ENCODE data around the gene DUSP1.
"Not testable (repeated sequence)": the region's sequence is repeated elsewhere in the genome, so short reads cannot be mapped to it uniquely, and the experiment has no call there.

The DUSP1 gene

DNA sequence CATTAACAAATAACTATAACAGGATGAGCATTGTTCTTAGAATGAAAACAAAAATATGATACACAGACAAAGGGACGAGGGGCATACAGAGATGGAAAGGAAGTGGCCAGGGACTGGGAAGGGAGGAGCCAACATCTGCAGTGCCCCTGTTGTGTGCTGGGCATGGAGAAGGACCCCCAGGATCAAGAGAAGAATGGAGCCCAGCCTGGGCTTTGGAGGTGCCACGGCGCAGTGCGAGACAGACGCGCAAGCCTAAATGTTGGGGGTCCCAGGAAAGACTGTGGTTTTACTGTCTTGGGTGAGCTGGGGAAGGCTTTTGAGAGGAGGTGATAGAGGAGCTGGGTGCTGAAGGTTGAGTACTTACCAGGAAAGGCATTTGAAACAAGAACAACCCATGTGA is 28.4 kb upstream of the DUSP1 start:
- DNase-seq: no peak

DNA sequence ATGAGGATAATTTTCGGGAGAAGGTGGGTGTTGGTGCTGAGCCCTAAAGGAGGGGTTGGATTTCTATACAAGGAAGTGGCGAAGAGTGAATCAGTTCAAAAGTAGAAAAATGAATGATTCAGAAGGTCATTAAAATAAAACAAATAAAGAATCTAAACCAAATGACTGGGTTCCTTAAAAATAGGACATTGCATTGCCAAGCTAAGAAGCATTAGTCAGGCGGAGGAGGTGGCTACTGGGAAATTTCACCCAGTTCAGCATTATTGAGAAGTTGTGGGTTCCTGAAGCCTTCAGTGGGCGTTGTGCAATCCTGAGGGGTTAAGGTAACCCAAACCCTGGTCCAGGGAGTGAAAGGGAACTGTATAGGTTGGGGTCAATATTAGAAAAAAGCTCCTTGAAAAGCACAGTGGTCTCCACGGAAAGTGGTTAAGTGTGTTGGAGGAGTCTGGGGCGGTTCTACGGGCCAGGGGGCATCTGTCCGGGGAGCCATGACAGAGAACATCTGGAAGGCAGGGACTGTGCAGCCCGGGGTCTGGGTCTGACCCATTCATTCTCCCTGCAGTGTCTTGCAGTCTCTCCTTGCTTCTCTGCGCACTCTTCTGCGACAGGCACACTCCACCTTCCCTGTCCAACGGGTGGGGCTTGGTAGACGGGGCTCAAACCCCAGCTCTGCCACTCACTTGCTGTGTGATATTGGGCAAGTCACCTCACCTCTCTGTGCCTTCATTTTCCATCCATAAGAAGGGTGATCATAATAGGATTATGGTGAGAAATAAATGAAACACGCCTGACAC is 27.6 kb upstream of the DUSP1 start:
- no peak for DNase-seq

DNA sequence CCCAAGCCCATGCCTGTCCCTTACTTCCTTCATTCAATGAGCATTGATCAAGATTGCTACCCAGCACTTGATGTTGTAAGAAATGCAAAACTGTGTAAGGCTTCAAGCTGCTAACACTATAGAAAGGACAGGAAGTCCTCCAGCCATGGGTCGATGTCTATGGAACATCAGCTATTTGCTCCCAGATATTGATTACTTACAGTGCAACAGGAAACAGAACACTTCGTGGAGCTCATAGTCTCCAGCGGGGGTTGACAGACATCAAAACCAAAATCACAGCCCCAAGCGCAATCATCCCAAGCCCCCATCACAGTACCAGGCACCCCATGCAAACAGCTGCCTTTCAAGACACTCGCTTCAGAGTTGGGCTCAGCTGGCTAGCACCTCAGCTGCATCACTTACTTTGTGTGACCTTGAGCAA is 26.8 kb upstream of the DUSP1 start:
- DNase-seq: no peak

DNA sequence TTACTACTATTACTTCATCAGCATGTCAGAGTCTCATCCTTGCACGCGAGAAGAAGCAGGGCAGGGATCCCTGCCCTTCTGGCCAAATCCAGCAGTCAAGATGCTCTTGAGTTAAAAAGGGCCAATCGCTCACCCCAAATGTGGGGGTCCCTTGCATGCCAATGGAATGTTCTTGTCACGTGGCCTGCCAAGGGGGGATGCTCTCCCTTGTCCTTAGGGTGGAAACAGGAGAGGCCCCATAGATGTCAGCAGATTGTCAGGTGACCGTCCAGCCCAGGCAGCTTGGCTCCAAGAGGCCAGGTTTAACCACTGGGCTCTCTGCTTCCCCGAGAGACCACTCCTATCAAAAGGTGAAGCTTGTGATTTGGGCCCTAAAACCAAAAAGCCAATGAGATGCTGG is 25.3 kb upstream of the DUSP1 start:
- no peak for DNase-seq

DNA sequence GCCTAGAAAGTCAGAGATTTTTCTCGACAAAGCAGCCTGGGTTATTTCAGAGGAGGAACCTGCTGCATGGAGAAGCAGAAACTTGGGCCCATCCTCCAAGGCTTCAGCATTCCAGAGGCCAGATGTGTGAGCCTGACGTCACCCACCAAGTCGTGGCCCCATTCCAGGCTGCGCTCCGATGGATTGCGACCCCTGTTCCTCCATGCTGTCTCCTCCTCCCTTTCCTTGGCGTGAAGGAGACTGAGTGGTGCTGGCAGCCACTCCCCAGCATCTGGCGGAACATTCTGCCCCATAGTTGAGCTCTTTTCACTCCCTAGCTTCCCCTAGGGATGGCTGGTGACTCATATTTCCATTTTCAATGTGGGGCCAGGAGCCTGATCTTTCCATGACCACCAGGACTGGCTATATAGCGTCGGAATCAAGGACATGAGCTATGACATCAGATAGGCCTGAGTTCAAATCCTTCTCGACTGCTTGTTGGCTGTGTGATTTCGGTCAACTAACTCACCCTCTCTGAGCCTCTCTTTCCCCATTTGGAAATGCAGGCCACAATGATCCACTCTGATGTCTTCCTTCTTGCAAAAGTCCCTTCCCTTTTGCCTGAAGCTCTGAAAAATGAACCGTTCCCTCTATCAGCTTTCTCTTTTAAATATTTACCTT is 24.5 kb upstream of the DUSP1 start:
- DNase-seq: peak; percentile 65

DNA sequence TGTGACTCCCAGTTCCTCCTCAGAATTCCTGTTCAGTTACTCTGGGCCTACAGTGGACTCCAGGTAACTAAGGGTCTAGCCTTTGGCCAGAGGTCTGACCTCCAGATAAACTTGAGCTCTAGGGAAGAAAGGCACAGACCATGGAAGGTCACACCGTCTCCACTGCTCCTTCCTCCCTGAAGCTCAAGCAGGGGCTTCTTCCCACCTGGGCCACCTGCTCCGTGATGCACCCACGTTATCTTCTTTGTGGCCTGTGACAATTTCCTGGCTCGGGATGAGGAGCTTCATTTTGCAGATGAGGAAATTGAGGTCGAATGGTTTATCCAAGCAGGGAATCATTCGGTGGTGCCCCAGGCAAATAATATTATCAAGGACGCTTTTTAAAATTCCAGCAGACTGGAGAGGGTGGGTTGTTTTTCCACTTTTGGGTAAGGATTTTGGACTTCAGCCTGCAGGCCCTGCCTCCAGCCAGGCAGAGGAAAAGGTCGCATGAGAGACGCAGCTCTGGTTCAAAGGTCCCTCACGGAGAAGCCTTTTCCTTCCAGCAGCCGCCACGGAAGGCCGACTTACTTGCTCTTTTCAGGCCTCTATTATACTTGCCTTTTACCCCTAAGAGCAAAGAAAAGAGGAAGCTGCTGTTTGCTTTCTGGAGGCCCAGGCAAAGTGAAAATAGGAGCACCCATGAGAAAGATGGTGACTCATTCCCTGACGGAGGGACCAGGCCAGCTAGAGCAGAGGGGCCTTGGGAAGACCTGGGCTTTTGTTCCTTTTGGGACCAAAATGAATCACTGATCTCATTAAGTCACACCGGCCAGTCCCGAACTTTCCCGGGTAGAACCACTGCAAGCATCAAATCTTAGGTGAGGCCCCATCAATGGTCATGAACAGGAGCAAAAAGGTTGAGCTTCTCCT is 22.8 kb upstream of the DUSP1 start:
- no peak for DNase-seq

DNA sequence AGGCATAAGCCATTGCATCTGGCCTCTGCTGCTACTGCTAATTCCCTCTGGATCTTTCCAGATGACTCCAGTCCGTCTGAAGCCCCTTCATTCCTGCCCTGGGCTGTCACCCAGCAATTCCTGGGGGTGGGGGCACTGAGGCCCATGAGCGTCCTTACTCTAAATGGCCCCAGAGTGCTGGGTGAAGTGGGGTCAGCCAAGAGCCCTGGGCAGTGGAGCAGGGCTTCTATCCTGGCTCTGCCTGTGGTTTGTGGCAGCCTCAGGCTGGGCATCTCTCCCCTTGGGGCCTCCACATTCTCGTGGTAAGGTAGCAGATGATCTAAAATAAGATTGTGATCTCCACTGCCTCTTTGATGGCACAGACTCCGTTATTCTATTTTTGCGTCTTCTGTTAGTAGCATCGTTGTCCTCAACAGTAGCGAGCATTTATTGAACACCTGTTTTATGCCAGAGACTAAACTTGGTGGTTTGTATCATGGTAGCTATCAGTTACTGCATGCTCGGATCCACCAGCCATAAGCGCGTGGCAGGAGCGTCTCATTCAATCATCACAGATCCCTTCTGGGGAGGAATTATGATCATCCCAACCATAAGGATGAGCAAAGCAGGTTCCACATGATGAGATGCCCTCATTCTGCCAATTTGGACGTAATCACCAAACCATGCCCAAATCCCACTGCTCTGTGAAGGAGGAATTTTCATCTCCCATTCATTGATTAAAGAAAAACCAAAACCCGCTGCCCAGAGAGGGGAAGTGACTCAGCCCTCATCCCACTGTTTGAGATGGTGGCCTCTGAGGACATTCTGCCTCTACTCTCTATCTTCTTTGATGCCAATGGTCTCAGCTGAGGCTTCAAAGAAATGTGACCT is 21.9 kb upstream of the DUSP1 start:
- DNase-seq: no peak

DNA sequence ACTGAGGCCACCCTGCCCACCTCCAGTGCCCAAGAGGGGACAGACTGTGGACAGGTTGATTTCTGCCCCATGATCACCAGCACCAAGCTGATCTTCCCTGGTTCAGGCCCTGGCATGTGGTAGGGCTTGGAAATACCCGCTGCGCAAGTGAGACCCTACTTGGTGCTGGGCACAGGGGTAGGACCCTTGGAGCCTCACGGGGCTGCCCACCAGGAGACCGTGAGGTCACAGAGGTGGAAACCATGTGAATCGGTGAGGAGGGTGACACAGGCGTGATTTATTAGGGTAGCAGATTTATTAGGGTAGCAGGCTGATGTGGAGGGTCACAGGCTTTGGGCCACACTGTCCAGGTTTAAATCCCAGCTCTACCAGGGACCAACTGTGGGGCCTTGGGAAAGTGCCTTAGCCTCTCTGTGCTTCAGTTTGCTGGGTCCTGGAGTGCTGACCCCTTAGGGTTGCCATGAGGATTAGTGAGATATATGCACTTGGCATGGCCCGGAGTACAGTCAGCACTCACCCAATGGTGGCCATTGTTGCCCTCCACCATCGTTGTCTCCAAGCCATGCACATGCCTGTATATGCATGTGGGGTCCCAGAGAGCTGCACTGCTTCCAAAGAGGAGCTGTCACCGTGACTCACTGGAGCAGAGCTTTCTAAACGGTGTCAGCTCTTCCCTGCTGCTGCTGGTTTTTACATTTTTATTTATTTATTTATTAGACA is 20.9 kb upstream of the DUSP1 start:
- DNase-seq: no peak

DNA sequence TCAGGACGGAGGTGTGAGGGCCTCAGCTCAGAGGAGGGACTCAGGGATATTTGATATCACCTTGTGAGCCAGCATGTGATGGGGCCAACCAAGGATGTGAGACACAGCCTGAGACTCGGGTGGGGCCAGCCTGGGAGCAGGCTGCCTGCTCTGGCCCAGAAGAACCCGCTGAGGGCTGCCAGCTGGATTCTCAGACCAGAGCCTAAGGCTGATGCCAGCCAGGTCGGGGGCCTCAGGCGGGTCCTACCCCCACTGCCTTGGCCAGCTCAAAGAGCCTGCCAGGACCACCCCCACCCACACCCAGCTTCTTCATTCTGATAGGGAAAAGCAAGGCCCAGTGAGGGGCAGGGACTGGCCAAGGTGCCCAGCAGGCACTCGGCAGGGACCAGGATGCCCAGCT is 20.3 kb upstream of the DUSP1 start:
- DNase-seq: no peak

DNA sequence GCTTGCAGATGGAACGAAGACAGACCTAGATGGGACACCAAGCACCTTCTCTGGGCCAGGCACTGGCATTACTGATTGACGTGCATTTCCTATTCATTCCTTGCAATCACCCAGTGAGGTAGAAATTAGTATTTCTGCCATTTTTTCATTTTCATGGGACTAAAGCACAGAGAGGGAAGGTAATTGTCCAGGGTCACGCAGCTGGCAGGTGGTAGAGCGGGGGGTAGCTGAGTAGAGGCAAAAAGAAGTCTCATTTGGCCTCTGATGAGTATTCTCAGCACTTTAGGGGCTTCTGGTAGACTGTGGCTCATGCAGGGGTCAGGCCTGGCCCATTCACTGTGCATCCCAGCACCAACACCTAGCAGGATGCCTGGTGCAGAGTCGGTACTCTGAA is 19.5 kb upstream of the DUSP1 start:
- DNase-seq: no peak

DNA sequence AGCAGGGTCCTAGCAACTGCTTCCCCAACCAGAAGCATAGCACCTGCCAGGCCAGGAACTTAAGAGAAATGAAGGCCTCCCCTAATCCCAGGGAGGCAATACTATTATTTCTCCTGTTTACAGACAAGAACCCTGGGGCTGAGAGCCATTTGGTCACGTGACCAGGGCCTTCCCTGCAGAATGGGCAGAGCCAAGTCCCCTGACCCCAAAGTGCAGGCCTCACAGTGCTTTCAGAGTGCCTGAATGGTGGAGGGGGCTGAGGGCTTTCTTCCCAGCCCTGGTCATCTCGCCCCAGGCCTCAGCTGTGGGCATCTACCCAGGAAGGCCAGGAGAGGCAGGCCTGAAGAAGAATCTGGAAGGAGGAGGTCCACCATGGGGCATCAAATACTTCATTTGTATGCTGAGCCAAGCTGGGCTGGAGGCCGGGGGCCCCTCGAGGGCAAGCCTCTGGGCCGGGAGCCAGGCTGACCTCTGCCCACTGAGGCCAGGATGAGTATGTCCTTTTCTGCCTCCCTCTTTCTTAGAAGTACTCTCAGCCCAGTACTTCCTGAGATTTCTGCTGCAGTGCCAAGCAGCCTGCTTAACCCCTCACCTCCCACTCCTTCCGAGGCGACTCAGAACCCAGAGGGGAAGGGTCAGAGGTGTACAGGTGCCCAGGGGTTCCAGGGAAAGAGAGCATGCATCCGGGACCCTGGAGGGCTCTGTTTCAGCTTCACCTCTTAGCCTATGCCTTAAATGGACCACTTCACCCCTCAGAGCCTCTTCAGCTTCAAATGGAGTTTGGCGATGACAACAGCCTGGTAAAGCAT is 18.9 kb upstream of the DUSP1 start:
- DNase-seq: no peak

DNA sequence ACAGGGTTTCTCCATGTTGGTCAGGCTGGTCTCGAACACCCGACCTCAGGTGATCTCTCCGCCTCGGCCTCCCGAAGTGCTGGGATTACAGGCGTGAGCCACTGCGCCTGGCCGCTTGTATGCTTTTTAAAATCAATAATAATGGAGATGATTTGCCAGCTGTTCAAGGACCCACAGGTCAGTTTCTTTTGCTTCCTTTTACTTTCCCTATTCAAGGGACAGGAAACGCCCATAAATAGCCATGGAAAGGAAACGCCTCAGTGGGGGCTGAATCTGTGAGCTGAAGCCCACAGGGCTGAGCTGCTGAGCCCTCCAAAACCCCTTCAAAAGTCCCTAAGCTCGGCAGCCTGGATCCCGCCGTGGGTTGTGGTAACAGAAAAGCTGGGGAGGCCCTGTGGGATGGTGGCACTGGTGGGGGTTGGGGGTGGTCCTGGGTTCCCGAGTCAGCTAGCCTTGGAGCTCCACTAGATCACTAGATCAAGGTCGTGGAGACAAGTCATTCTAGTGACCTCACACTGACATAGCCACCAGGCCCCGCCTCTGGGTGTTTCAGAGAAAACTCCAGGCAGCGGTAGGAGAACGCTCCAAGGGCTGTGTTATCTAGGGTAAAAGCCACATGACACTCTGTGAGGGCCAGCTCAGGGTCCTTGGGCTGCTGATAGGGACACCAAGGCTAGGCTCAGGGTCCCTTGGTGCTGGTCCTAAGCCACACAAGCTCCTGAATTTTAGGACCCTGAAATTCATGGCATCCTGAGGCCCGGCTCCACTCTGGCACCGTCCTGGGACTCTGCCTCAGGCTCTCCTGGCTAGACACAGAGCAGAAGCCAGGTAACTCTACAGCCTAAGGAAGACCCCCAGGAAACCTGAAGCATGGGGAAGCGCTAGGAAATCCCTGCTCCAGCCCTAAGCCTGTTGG is 18.0 kb upstream of the DUSP1 start:
- no peak for DNase-seq

DNA sequence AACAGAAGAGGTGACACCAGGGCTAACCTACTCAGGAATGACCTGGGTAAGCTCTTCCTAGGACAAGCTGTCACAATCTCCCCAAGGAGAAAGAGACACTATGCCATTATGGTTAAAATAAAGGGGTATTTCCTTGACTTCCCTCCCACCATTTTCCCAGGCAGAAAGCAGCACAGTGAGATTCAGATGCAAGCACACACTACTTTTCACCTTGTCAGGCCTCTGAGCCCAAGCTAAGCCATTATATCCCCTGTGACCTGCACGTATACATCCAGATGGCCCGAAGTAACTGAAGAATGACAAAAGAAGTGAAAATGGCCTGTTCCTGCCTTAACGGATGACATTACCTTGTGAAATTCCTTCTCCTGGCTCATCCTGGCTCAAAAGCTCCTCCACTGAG is 16.5 kb upstream of the DUSP1 start:
- not testable (repeated sequence) for DNase-seq

DNA sequence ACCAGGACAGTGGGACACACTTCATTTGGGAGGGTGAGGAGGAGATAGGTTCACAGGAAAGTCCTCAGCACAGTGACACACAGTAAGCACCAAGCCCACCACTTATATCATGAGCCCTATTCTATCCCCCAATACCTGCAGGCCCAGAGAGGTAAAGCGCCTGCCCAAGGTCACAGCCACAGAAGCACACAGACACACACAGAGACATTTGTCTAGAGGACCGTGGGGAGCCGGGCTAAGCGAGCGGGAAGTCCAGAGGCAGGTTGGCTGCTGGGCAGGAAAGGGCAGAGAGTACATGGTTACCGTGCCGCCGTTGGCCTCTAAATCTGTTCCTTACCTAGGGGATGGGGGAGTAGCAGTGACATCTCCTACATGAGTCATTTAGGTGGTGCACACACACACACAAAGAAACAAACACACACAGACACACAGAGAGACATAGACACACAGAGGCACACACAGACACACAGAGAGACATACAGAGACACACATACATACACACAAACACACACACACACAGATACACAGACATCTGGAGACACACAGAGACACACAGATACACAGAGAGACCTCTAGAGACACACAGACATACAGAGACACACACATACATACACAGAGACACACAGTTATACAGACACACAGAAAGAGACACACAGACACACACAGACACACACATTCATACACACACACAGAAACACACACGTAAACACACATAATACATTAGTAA is 15.9 kb upstream of the DUSP1 start:
- DNase-seq: no peak

DNA sequence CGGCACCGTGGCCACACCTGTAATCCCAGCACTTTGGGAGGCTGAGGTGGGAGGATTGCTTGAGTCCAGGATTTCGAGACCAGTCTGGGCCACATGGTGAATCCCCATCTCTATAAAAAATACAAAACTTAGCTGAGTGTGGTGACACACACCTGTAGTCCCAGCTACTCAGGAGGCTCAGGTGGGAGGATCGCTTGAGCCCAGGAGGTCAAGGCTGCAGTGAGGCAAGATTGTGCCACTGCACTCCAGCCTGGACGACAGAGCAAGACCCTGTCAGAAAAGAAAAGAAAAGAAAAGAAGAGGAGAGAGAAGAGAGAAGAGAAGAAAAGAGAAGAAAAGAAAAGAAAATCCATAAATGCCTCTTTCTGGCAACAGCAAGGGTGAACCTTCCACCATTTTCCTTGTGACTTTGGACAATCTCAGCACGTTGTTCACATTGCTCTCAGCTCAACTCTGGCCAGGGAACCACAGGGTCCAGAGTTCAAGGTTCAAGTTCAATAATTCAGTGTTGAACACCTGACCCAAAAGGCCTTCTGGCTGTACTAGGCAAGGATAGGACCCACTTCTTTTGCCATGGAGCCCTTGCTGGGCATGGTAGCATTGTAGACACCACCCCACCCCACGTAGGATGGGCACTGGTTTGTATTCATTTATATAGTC is 14.6 kb upstream of the DUSP1 start:
- DNase-seq: no peak

DNA sequence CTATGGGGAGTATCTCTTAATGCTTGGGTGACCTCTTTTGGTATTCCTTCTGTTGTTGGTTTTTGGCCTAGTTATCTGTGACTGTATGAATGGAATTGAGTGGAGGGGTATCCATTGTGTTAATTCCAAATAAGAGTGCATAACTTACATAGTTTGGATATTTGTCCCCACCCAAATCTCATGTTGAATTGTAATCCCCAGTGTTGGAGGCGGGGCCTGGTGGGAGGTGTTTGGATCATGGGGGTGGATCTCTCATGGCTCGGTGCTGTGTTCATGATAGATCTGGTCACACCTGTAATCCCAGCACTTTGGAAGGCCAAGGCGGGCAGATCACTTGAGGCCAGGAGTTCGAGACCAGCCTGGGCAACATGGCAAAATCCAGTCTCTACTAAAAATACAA is 13.2 kb upstream of the DUSP1 start:
- DNase-seq: not testable (repeated sequence)

DNA sequence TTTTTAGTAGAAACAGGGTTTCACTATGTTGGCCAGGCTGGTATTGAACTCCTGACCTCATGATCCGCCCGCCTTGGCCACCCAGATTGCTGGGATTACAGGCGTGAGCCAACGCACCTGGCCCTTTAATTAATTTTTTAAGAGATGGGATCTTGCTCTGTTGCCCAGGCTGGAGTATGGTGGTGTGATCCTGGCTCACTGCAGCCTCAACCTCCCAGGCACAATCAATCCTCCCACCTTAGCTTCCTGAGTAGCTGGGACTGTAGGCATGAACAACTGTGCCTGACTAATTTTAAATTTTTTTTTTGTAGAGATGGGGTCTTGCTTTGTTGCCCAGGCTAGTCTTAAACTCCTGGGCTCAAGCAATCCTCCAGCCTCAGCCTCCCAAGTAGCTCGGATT is 12.3 kb upstream of the DUSP1 start:
- DNase-seq: not testable (repeated sequence)

All from right kidney (tissue), 1 donor.